ENCODE measurements around the gene RCOR2. TPM values are rescaled to one million over a fixed set of nuclear protein-coding genes. Genes with fewer than 3 reads are reported as not detected.

The RCOR2 gene
- total and polyA plus RNA-seq, 2 of the 13 experiments (the other 11 are each of a cell fraction or from before 2014, with no cell fraction given) = 8.3 to 8.5 TPM

GRCh38 chr11:63915961-63916836 lies 765 bp downstream of the RCOR2 start (continued):
- TF ChIP-seq ATF7-NPFF (CRISPR knock-in tag; IDR thresholded peaks at IDR 0.05; ENCODE audit: low read depth) = no peak
- peak; percentile 87 for TF ChIP-seq ZBTB7B (CRISPR knock-in tag; IDR thresholded peaks at IDR 0.05)
- no peak; the same call in 1 of the 2 replicates for TF ChIP-seq HOXA5 (CRISPR knock-in tag; IDR thresholded peaks at IDR 0.05)
- TF ChIP-seq SOX13 (IDR thresholded peaks at IDR 0.05) = no peak
- TF ChIP-seq SOX13 (CRISPR knock-in tag; conservative IDR thresholded peaks at IDR 0.05 in 1 of 2, IDR thresholded peaks at IDR 0.05 in 1 of 2) = no peak
- no peak for TF ChIP-seq ZNF230 (CRISPR knock-in tag; IDR thresholded peaks at IDR 0.05)
- TF ChIP-seq ZNF160 (CRISPR knock-in tag; IDR thresholded peaks at IDR 0.05) = no peak
- no peak for TF ChIP-seq MIXL1 (CRISPR knock-in tag; IDR thresholded peaks at IDR 0.05)
- TF ChIP-seq, protein P1, sequence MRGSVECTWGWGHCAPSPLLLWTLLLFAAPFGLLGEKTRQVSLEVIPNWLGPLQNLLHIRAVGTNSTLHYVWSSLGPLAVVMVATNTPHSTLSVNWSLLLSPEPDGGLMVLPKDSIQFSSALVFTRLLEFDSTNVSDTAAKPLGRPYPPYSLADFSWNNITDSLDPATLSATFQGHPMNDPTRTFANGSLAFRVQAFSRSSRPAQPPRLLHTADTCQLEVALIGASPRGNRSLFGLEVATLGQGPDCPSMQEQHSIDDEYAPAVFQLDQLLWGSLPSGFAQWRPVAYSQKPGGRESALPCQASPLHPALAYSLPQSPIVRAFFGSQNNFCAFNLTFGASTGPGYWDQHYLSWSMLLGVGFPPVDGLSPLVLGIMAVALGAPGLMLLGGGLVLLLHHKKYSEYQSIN (CRISPR knock-in tag; IDR thresholded peaks at IDR 0.05; ENCODE audit: borderline replicate concordance) = no peak
- TF ChIP-seq HMGA1 (CRISPR knock-in tag; conservative IDR thresholded peaks at IDR 0.05) = no peak
- no peak for TF ChIP-seq ZNF550 (CRISPR knock-in tag; IDR thresholded peaks at IDR 0.05; ENCODE audit: borderline replicate concordance)
- TF ChIP-seq ZSCAN29 (CRISPR knock-in tag; conservative IDR thresholded peaks at IDR 0.05) = no peak
- TF ChIP-seq ZMYM2 (CRISPR knock-in tag; IDR thresholded peaks at IDR 0.05) = no peak
- TF ChIP-seq, protein P2, sequence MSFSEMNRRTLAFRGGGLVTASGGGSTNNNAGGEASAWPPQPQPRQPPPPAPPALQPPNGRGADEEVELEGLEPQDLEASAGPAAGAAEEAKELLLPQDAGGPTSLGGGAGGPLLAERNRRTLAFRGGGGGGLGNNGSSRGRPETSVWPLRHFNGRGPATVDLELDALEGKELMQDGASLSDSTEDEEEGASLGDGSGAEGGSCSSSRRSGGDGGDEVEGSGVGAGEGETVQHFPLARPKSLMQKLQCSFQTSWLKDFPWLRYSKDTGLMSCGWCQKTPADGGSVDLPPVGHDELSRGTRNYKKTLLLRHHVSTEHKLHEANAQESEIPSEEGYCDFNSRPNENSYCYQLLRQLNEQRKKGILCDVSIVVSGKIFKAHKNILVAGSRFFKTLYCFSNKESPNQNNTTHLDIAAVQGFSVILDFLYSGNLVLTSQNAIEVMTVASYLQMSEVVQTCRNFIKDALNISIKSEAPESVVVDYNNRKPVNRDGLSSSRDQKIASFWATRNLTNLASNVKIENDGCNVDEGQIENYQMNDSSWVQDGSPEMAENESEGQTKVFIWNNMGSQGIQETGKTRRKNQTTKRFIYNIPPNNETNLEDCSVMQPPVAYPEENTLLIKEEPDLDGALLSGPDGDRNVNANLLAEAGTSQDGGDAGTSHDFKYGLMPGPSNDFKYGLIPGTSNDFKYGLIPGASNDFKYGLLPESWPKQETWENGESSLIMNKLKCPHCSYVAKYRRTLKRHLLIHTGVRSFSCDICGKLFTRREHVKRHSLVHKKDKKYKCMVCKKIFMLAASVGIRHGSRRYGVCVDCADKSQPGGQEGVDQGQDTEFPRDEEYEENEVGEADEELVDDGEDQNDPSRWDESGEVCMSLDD (CRISPR knock-in tag; IDR thresholded peaks at IDR 0.05; ENCODE audit: borderline replicate concordance) = no peak
- no peak for TF ChIP-seq ZNF513 (CRISPR knock-in tag; conservative IDR thresholded peaks at IDR 0.05)
- TF ChIP-seq, protein P3, sequence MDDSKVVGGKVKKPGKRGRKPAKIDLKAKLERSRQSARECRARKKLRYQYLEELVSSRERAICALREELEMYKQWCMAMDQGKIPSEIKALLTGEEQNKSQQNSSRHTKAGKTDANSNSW (CRISPR knock-in tag; IDR thresholded peaks at IDR 0.05; ENCODE audit: borderline replicate concordance) = no peak
- peak; percentile 36; the same call in 1 of the 2 replicates for TF ChIP-seq UBTF (CRISPR knock-in tag; IDR thresholded peaks at IDR 0.05)
- no peak for TF ChIP-seq ZNF737 (CRISPR knock-in tag; IDR thresholded peaks at IDR 0.05; ENCODE audit: borderline replicate concordance)
- TF ChIP-seq, protein P4, sequence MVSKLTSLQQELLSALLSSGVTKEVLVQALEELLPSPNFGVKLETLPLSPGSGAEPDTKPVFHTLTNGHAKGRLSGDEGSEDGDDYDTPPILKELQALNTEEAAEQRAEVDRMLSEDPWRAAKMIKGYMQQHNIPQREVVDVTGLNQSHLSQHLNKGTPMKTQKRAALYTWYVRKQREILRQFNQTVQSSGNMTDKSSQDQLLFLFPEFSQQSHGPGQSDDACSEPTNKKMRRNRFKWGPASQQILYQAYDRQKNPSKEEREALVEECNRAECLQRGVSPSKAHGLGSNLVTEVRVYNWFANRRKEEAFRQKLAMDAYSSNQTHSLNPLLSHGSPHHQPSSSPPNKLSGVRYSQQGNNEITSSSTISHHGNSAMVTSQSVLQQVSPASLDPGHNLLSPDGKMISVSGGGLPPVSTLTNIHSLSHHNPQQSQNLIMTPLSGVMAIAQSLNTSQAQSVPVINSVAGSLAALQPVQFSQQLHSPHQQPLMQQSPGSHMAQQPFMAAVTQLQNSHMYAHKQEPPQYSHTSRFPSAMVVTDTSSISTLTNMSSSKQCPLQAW (CRISPR knock-in tag; IDR thresholded peaks at IDR 0.05) = peak; percentile 33; the same call in 1 of the 2 replicates

All from HepG2 (cell line).